Suppressor macrophage treated with lipopolysaccharide for 4 hours (primary cell): ENCODE results near the gene PRUNE2.
"Not testable (repeated sequence)": the region's sequence is repeated elsewhere in the genome, so short reads cannot be mapped to it uniquely, and the experiment has no call there.

ENCODE experiments used
- DNase-seq: peaks from one replicate; pipeline ENCODE4 v3.0.0-alpha.2; 2020

The PRUNE2 gene, protein sequence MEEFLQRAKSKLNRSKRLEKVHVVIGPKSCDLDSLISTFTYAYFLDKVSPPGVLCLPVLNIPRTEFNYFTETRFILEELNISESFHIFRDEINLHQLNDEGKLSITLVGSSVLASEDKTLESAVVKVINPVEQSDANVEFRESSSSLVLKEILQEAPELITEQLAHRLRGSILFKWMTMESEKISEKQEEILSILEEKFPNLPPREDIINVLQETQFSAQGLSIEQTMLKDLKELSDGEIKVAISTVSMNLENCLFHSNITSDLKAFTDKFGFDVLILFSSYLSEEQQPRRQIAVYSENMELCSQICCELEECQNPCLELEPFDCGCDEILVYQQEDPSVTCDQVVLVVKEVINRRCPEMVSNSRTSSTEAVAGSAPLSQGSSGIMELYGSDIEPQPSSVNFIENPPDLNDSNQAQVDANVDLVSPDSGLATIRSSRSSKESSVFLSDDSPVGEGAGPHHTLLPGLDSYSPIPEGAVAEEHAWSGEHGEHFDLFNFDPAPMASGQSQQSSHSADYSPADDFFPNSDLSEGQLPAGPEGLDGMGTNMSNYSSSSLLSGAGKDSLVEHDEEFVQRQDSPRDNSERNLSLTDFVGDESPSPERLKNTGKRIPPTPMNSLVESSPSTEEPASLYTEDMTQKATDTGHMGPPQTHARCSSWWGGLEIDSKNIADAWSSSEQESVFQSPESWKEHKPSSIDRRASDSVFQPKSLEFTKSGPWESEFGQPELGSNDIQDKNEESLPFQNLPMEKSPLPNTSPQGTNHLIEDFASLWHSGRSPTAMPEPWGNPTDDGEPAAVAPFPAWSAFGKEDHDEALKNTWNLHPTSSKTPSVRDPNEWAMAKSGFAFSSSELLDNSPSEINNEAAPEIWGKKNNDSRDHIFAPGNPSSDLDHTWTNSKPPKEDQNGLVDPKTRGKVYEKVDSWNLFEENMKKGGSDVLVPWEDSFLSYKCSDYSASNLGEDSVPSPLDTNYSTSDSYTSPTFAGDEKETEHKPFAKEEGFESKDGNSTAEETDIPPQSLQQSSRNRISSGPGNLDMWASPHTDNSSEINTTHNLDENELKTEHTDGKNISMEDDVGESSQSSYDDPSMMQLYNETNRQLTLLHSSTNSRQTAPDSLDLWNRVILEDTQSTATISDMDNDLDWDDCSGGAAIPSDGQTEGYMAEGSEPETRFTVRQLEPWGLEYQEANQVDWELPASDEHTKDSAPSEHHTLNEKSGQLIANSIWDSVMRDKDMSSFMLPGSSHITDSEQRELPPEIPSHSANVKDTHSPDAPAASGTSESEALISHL (N-terminal part only)

DNA sequence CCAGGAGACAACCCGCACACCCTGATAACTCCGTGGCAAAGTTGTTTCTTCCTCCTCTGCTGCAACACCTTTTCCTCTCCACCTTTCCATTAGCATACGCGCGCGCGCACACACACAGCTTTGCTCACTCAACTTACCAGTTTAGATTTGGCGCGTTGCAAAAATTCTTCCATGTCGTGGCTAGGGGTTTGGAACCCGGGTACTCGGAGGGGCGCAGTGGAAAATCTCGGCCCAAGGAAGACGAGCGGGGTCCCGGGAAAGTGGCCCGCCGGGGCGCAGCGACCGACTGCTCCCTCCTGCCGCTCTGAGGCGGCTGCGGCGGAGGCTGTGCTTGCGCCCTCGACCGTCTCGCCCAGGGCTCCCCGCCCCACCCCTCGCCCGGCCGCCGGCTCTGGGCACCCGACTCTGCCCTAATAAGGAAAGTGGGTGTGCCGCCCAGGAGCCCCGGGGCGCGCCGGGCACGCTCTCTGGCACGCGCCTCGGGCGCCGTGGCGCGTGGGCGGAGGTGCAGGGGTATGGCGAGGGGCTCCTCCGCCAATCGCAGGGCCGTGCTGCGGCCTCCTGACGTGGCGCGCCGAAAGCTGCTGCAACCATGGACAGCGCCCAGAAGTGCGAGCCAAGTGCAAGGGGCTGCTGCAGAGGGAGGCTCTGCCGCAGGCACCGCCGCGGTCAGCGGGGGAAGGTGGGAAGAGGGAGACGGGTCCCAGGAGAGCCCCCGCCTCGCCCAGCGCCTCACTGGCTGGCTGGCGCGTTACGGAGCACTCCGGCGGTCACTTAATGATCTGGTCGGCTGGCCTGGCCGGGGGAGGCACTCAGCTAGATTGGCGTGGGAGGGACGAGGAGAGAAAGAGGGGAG is at the start of gene PRUNE2:
PRUNE2 (minus strand) TSS at position 324 of the 856 bp plus-strand sequence; CDS start at position 173, 151 bp downstream.
- DNase-seq: no peak

DNA sequence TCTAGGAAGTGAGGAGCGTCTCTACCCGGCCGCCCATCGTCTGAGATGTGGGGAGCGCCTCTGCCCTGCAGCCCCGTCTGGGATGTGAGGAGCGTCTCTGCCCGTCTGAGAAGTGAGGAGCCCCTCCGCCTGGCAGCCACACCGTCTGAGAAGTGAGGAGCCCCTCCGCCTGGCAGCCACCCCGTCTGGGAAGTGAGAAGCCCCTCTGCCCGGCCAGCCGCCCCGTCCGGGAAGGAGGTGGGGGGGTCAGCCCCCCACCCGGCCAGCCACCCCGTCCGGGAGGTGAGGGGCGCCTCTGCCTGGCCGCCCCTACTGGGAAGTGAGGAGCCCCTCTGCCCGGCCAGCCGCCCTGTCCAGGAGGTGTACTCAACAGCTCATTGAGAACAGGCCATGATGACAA is 49.5 kb upstream of the PRUNE2 start:
- not testable (repeated sequence) for DNase-seq

DNA sequence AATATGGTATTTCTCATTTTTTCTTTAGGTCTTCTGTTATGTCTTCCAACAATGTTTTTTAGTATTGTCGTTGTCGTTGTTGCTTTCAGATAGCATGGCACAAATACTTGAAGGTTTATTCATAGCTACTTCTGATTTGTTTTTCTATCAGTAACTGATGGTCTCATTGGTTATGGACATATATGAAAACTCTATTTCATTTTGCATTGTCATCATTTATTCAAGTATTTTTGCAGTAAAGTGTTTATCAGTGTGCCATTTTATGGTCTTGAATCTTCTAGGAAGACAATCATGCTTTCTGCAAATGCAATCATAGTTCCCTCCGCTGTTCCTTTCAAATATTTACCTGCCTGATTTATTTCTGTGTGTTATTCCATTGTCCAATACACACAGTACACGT is 44.0 kb upstream of the PRUNE2 start:
- no peak for DNase-seq

DNA sequence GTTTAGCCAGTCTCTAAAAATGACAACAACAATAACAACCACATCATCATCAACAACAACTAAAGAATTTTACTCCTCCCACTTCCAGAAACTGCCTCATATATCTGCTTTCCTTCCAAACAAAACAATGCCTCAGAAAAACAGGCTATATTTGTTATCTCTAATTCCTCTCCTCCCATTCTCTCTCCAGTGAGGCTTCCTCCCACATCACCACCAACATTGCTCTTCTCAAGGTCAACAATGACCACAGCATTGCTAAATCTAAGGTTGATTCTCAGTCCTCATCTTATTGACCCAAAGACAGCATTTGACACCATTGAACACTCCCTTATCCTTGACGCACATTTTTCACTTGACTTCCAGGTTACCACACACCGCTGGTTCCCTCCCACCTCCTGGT is 38.1 kb upstream of the PRUNE2 start:
- DNase-seq: no peak

DNA sequence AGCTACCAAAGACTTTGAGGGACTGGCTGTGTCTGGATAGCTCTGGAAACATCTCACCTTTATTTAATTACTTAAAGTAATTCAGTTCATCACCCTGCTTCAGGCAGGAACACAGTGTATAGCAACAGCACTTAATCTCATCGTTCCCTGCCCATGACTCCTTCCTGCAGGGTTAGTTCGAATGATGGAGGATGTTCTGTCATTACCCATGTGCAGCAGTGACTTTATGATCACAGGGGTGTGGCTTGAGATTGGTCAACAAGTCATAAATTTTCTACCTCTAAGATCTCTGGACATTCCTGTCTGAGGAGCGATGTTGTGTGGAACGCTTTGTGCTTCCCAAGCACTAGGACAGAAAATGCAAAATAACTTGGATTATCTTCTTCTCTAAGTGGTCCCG is 37.1 kb upstream of the PRUNE2 start:
- DNase-seq: no peak

DNA sequence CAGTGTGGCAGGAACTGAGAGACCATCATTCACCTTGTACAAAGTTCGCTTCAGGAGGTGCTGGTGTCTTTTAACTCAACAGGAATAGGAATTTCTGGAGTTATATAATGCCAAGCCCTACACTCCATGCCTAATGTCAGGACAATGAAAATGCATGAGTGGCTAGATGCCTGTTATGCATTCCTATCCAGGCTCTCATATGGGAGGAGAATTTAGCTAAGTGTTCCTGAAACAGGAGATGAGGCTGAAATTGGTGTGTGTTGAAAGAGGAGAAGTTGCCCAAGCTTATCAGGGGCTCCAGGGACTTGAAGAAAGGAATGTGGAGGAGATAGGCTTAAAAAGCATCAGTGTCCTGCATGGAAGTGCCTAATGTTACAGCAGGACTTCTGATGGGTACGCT is 26.8 kb upstream of the PRUNE2 start:
- DNase-seq: no peak

DNA sequence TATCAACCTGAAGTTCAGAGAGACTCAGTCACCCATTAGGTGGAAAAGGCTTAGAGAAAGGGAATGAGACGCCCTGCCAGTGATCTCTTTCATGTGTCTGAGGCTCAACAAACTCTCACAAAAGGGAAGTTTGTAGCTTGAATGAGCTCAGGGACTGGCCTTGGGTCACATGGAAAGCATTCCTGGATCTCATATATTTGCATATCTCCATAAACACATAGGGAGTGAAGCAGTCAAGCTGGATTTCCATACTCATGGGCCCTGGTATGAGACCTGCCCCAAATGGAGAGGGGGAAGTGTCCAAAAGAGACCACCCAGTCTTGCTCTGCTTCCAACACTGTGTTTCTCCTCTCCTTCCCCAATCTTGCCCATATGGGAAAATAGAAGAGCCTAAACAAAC is 26.4 kb upstream of the PRUNE2 start:
- no peak for DNase-seq

DNA sequence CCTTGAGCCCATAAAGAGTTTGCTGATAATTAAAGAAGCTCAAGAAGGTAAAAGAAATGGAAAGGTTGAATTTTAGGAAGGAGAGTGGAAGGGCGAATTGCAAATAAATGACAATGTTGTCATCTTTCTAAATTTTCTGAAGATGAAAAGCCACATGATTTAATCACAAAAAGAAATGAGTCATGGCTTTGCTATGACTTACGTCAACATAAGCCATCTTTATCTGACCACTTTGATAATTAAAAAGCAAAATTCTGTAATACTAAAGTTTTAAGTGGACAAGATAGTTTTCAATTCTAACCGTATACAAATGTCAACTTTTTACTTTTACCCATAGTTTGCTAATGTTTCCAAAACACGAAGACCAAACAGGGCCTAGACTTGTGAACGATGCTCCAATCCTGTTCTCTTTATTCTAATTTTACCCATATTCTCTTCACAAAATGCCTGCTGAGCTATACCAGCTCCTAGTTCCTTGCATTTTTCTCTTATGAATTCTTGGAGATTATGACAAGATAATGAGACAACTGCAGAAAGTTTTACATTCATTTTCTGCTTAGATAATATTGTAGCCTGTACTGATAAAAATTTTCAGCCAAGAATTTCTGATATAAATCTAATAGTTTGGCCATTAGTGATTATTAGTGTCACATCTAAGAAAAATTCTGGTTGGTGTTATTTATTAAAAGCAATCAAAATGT is 21.8 kb upstream of the PRUNE2 start:
- no peak for DNase-seq

DNA sequence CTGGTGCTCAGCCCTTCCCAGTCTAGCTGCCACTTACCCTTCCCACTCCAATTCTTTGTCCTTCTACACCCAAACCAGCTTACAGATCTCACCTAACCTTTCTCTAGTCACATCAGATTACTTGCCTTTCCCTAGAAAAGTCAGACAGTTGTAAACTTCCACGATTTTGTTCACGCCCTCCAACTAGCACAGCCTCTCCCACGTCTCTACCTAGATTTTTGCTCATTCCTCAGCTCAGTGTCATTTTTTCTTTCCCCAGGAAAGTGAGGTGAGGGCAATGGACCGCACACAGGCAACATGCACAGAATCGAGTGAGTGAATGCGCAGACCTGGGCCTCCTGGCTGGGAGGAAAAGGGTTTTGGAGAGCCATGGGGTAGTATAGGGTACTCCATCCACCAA is 20.9 kb upstream of the PRUNE2 start:
- DNase-seq: no peak

DNA sequence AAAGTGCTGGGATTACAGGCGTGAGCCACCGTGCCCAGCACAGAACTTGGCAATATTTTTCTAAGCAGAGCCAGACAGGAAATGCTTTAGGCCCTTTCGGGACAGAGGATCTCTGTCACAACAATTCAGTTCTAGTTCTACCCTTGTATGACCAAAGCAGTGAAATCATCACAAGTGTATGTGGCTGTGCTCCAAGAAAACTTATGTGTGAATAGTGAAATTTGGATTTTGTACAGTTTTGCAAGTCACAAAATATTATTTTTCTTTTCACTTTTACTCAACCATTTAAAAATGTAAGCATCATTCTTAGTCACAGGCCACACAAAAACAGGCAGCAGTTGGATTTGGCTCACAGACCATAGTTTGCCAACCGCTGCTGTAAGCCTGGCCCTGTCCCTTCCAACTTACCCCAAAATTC is 20.4 kb upstream of the PRUNE2 start:
- no peak for DNase-seq

DNA sequence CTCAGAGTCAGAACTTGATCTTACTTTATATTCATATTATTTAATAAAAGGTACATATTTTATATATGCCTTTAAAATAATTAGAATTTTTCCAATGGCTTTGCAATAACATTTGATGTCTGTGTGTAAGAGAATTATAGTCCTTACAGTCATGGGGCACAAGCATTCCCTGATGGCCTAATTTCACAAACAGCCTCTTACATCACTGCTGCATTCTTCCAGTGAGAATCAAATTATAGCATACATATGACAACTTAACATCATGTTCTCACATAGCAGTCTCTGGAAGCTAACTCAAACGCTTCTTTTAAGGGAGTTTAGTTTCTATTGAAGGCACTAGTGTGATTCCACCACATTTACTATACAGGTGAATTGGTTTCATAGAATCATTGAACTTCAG is 15.3 kb upstream of the PRUNE2 start:
- DNase-seq: no peak

DNA sequence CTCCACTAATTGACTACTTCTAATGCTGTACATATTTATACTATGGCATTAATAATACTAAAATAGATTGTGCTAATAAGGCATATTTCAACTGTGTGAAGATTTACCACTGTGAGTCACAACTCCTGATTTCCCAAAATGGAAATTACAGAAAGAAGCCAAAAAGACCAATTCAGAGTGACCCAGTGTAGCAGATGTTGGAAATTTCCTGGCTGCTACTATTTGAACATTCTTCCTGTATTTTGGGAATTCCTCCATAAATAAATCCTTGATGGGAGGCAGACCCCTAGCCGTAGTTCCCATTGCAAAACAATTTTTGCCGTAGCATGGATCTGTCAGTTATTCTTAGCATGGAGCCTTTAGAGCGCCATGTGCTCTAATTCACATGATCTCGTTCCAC is 11.4 kb upstream of the PRUNE2 start:
- DNase-seq: no peak

DNA sequence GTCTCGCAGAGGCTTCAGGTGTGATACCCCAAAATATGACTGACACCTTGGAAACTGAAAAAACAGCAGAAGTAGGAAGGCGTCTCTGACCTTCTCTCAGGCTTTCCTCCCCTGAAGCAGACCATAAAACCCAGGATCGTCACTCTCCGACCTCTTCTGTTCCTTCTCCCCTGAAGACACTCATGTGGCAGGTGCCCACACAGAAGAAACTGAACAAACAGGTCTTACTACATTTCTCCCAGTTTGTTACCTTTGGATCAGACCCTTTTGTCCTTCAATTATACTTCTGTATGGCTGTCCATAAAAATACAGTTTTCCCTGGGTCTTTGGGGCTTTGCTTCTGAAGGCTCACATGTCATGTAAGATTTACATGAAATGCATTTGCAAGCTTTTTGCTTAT is 10.3 kb upstream of the PRUNE2 start:
- DNase-seq: no peak

DNA sequence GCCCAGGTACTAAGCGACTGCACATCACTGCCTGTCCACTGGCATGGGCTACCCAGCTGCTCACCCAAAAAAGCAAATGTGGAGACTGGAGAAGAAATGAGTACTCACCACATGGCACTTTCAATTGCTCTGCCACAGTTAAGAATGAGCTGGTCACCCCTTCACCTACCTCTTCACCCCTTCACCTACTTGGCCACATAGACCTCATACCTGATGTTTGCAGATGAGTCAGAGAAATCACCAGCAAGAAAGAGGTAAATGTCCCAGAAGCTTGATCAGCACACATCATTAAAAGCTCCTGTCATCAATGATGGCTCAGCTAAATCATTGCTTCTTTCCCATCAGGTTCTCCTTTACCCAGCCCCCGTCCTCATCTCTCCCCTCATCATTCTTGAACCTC is 7.6 kb upstream of the PRUNE2 start:
- no peak for DNase-seq

DNA sequence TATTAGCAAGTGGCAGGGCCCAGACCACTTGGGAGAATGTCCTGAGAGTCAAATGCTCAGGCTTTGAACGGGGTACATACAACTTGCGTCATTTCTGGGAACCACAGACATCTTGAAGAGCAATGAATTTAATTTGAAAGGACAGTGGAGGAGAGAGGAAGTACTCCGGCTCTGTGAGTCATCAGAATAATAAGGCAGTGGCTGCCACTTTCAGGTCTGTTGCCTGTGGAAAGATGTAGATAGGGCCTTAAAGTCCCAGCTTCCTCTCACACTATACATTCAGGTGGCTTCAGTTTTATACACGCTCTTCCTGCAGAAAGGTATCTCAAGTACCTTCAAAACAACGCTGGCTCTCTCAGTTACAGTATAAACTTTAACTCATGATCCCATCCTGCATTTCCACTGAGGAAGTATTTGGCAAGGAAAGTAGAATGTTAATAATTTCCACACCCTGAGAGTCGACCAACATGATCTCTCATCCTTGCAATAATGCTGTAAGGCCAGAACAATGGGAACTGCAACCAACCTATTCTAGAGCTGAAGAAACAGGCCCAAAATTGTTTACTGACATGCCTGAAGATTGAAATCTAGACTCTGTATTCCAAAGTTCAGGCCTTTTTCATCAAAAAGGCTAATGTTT is 6.8 kb upstream of the PRUNE2 start:
- peak; percentile 2 for DNase-seq

DNA sequence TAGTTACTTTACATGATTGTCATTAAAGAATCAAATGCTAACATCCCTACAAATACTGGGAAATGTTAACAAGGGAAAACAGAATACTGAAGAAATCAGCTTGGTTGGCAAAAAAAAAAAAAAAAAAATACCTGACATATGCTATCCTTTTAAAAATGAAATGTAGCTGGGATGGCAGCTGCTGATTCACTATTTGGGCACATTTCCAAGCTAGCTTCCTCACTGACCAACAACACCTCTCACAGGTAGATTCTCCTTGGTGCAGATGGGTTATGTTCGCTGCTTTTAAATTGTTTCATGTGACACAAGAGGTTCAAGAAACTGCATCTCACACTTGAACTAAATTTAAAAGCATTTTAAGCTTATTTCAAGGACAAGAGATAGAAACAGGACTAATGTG is 6.1 kb upstream of the PRUNE2 start:
- no peak for DNase-seq

DNA sequence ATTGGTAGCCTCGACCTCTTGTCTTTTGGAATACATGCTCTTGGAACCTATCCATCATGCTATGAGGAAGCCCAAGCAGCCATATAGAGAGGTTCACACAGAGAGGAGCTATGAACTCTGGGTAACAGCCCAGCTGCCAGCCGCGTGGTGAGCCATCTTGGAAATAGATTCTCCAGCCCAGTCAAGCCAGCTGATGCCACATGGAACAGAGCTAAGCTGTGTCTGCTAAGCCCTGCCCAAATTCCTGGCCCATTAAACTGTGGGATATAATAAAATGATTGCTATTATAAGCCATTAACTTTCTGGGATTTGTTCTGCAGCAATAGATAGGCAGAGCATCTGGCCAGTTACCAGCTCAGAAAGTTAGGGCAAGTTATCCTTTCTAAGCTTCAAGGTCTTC is 4.9 kb upstream of the PRUNE2 start:
- no peak for DNase-seq

DNA sequence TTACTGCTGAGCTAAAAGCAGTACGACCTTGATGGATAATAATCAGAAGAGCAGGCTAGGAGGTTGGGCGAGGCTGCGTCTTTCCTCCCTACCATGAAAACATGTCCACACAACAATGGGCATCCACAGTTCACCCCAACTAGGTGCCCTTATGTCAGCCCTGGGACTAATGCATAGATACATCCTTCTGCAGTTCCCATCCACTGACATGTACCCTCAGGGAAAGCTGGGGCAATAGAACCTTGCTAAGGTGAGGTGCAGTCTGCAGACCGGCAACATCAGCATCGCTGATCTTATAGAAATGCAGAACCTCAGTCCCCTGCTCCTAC is 697 bp upstream of the PRUNE2 start:
- no peak for DNase-seq

DNA sequence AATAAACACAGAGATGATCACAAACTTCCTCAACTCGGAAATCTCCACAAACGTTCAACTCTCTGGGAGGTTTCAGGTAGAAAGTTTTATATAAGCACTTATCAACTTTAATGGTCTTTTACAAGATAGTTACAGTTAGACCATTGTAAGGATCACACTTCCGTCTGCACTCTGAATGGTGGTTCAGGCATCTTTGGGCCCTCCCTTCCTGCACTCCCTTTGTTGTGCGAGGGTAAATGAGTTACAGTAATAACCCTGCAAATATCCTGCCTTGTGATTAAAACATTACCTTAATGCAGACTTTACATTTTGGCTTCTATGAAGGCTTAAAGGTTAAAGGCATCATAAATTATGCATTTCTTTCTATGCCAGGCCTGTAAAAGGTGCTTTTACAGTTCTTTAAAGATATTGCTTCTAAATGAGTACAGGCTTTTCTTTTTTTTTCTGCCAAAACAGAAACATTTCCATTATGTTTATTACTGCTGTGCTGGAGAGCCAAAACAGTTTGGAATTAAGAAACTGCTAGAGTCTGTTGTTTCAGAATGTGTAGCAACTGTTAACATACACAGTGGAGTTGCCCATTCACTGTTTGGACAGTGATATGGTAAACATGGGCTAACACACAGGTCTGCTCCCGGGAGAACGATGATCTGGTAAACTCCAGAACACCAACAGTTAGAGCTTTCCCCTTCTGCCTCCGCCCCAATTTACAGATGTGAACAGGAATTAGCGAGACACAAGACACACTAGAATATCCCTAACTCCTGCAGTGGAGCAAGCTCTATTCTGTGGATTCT is 1.1 kb downstream of the PRUNE2 start:
- no peak for DNase-seq

DNA sequence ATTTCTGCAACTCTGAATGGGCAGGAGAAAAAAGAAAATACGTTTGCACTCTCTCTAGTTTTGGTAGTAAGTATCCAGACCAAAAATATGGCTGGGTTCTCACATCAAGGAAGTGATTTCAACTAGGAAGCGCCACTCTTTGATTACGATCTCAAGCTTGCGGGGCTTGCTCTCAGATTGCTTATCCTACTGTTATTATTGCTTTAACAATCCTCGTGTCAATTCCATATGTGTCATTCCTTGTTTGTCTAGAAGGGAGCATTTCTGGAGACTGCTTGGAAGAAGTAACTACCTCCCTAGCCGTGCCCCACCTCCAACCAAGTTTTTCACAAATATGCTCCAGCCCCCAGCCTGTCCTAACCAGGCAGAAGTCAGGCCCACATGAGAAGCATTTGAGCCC is 3.5 kb downstream of the PRUNE2 start:
- DNase-seq: no peak
